ENCODE data around the gene SYCE1L. TPM values are rescaled to one million over a fixed set of nuclear protein-coding genes. Genes with fewer than 3 reads are reported as not detected.

Gene SYCE1L
- total RNA-seq, 1 donor from 2014 or later, result 18.3 TPM

DNA sequence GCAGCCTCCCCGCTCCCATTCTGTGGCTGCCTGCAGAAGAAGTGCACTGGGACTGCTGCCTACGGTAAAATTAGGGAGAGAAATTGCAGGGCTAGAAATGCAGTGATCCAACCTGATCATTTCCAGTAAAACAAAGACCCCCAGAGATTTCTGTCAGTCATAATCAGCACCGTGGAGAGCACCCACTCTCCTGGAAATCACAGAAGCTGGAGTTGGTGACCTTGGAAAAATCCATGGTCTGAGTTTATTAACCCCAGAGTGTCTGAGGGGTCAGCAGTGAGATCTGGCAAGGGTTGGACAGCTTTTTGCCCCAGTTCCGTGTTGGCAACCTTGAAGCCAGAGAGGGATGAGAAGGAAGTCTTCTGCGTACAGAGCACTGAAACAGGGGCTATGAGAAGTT, 7.8 kb downstream of the SYCE1L start:
- H3K27me3 Mint-ChIP-seq (ENCODE audit: low read depth), result peaks cover 5% of the 10 kb centered on the region
- H3K4me3 Mint-ChIP-seq, result peak overlapping the region; percentile 4
- no peak for DNase-seq (ENCODE audit: low read depth, low spot score)
- no peak overlapping the region for H3K27ac Mint-ChIP-seq (ENCODE audit: unreplicated experiment)
- peaks cover 3% of the 10 kb centered on the region for H3K9me3 Mint-ChIP-seq
- H3K36me3 Mint-ChIP-seq (ENCODE audit: low read depth), result no peaks in the 10 kb centered on the region
- TF ChIP-seq, protein P1, sequence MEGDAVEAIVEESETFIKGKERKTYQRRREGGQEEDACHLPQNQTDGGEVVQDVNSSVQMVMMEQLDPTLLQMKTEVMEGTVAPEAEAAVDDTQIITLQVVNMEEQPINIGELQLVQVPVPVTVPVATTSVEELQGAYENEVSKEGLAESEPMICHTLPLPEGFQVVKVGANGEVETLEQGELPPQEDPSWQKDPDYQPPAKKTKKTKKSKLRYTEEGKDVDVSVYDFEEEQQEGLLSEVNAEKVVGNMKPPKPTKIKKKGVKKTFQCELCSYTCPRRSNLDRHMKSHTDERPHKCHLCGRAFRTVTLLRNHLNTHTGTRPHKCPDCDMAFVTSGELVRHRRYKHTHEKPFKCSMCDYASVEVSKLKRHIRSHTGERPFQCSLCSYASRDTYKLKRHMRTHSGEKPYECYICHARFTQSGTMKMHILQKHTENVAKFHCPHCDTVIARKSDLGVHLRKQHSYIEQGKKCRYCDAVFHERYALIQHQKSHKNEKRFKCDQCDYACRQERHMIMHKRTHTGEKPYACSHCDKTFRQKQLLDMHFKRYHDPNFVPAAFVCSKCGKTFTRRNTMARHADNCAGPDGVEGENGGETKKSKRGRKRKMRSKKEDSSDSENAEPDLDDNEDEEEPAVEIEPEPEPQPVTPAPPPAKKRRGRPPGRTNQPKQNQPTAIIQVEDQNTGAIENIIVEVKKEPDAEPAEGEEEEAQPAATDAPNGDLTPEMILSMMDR (conservative IDR thresholded peaks at IDR 0.05), result no peak
- H3K4me1 Mint-ChIP-seq, result peaks cover 21% of the 10 kb centered on the region

DNA sequence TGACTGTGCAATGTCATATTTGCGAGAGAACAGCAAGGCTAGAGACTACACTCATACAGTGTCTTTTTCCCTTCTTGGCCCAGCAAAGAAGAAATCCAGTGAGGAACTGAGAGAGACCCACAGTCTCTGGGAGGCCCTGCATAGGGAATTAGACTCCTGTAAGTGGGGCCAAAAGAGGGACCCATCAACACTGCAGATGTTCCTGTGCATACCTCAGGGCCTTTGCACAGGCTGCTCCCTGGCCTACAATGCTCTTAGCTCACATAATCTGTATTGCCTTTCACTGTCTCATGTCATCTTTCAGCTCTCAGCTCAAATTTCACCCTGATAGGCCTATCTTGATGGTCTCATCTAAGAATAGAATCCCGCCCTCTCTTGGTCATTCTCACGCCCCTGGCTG, 9.2 kb downstream of the SYCE1L start:
- Mint-ChIP-seq H3K27me3 (ENCODE audit: low read depth) (peaks cover 5% of the 10 kb centered on the region), H3K4me1 (peaks cover 24% of the 10 kb centered on the region), H3K27ac (ENCODE audit: unreplicated experiment) (no peak overlapping the region), H3K9me3 (peaks cover 3% of the 10 kb centered on the region), H3K36me3 (ENCODE audit: low read depth) (no peaks in the 10 kb centered on the region), H3K4me3 (no peak overlapping the region)
- TF ChIP-seq, protein P1 (conservative IDR thresholded peaks at IDR 0.05), result no peak
- no peak for DNase-seq (ENCODE audit: low read depth, low spot score)

DNA sequence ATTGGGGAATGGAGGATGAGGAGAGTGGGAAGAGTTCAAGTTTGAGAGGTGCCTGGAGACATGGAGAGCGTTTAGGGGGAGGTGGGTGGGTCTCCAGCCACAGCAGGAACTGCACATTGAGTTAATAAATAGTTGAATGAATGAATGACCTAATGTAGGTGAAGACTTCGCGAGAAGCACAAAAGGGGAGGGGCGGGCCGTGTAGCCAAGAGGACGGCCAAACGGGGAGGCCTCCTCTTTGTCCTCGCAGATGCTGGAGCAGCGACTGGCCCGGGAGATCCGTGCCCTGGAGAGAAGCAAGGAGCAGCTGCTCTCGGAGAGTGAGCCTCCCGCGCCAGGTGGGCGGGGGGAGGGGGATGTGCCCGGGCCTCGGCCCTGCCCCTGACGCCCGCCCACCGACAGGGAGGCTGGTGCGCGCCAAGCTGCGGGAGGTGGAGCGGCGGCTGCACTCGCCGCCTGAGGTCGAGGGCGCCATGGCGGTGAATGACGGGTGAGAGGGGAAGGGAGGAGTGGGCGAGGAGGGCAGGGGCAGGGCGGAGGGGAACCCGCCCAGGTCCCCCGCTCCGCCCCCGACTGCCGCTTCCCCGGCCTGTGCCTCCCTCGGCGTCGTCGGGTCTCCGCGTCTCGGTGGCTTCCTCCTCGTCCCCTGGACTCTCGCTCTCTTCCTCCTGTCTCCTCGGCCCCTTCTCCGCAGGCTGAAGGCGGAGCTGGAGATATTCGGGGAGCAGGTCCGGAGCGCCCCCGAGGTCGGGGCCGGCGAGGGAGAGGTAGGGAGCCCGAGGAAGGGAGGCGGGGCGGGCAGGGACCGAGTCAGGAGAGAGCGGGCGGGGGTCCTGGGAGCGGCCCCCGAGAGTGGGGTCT, 12.9 kb downstream of the SYCE1L start:
- Mint-ChIP-seq H3K27ac (ENCODE audit: unreplicated experiment) (peak overlapping the region; percentile 83), H3K36me3 (ENCODE audit: low read depth) (peaks cover 3% of the 10 kb centered on the region), H3K9me3 (peaks cover 3% of the 10 kb centered on the region), H3K4me3 (peak overlapping the region; percentile 88), H3K4me1 (peaks cover 16% of the 10 kb centered on the region), H3K27me3 (ENCODE audit: low read depth) (peaks cover 5% of the 10 kb centered on the region)
- peak; percentile 53 for DNase-seq (ENCODE audit: low read depth, low spot score)
- TF ChIP-seq, protein P1 (conservative IDR thresholded peaks at IDR 0.05), result no peak

DNA sequence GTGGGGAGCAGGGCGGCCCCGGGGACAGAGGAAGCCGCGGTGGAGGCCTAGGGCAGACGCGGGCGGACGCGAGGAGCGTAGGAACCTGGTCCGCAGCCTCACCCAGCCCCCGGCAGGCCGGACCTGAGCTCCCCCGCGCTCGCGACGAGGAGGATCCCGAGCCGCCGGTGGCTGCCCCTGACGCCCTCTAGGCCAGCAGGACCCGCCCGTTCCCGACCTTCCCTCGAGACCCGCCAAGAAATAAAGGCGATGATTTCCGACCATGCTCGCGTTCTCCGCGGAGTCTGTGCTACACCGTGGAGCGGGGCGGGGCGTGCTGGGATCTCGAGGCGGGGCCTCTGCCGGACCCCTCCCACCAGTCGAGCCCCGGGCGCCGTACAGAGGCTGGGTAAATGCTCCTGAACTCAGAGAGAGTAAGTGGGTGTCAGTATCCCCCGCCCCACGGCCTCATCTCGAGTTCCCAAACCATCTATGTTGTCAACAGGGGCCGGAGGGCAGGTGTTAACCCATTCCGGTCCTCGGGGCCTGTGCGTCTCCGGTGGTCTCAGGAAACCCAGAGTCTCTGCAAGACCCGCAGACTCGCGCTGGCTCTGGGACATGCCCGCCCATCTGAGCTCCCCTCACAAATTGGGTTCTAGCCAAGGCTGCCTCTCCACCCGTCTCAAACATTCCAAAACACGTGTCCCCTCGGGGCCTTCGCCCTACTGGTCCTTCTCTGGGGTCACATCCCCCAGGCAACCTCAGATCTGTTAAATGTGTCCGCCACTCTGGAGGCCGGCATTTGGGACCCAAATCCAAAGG, 13.7 kb downstream of the SYCE1L start:
- H3K4me1 Mint-ChIP-seq, result peaks cover 15% of the 10 kb centered on the region
- H3K9me3 Mint-ChIP-seq, result peaks cover 3% of the 10 kb centered on the region
- H3K27me3 Mint-ChIP-seq (ENCODE audit: low read depth), result peaks cover 5% of the 10 kb centered on the region
- TF ChIP-seq, protein P1 (conservative IDR thresholded peaks at IDR 0.05), result no peak
- peak; percentile 69 for DNase-seq (ENCODE audit: low read depth, low spot score)
- peak overlapping the region; percentile 88 for H3K4me3 Mint-ChIP-seq
- H3K27ac Mint-ChIP-seq (ENCODE audit: unreplicated experiment), result peak overlapping the region; percentile 35
- peaks cover 3% of the 10 kb centered on the region for H3K36me3 Mint-ChIP-seq (ENCODE audit: low read depth)

DNA sequence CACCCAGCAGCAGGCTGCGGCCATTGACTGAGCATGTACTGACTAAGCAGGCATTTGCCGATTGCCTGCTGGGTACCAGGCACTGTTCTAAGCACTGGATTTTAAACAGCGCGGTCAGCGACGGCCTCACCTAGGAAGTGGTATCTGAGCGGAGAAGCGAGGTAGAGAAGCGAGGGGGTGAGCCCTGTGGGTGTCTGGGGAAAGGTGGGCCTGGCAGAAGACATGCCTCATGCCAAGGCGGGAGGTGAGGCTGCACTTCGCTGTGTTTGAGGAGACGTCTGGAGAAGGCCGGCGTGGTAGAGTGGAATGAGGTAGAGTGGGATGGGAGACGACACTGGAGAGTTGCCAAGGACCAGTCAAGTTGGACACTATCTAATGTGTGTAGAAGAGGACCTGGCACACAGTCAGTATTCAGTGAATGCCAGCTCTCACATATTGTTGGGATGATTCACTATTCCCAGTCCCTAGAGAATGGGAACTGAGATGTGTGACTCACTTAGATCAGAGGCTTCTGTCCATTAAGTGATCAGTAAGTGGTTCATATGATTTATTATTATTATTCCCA, 14.4 kb downstream of the SYCE1L start:
- TF ChIP-seq, protein P1 (conservative IDR thresholded peaks at IDR 0.05), result no peak
- DNase-seq (ENCODE audit: low read depth, low spot score), result no peak
- Mint-ChIP-seq H3K4me3 (peak overlapping the region; percentile 81), H3K36me3 (ENCODE audit: low read depth) (peaks cover 3% of the 10 kb centered on the region), H3K27me3 (ENCODE audit: low read depth) (peaks cover 5% of the 10 kb centered on the region), H3K4me1 (peaks cover 15% of the 10 kb centered on the region), H3K27ac (ENCODE audit: unreplicated experiment) (peak overlapping the region; percentile 13), H3K9me3 (peaks cover 3% of the 10 kb centered on the region)
